Right lobe of liver (tissue), 6 donors: ENCODE measurements around the gene UFD1. TPM values are rescaled to one million over a fixed set of nuclear protein-coding genes. Genes with fewer than 3 reads are reported as not detected.

ENCODE experiments used
- ATAC-seq, 4 donors: fragments of 200-7000 bp; cut with Tn5 transposase; one replicate each; pipeline ENCODE4 v1.9.1; 2020; ENCODE audit warnings: mild to moderate bottlenecking in 4 of 4, moderate library complexity in 4 of 4
- DNase-seq, 3 donors: peaks; one replicate each; pipeline ENCODE4 v3.0.0-alpha.2; 2020
- H3K27ac ChIP-seq, 3 donors: fragments of 200-600 bp; one replicate each; pipeline ENCODE4 v1.8.0; 2022
- H3K27me3 ChIP-seq, 2 donors: fragments of 200-600 bp; one replicate each; pipeline ENCODE4 v1.8.0; 2022
- H3K36me3 ChIP-seq, 4 donors: fragments of 200-600 bp; sonication (generic) in 1 of 4; one replicate each; pipeline versions ENCODE4 v1.5.1 to v1.8.0; 2017 to 2022; ENCODE audit warnings: control low read depth in 1 of 4
- H3K4me1 ChIP-seq, 4 donors: fragments of 200-600 bp; sonication (generic) in 1 of 4; one replicate each; pipeline versions ENCODE4 v1.5.1 to v1.8.0; 2017 to 2022; ENCODE audit warnings: control low read depth in 1 of 4
- H3K4me3 ChIP-seq, 3 donors: fragments of 200-600 bp; one replicate each; pipeline ENCODE4 v1.8.0; 2022
- H3K9me3 ChIP-seq, 4 donors: fragments of 200-600 bp; sonication (generic) in 1 of 4; one replicate each; pipeline versions ENCODE4 v1.5.1 to v1.8.0; 2017 to 2022; ENCODE audit warnings: control low read depth in 1 of 4
- POLR2A ChIP-seq: fragments of 450-650 bp; IDR thresholded peaks from one replicate; pipeline ENCODE4 v1.6.1; 2017; ENCODE audit warnings: antibody characterized with exemption, mild to moderate bottlenecking
- WGBS: methylation state at CpG from one replicate; pipeline ENCODE4 v1.1.6; 2018; ENCODE audit warnings: low coverage, low lambda C conversion rate; ENCODE audit not compliant: insufficient coverage; ENCODE audit errors: missing lambda C conversion rate; 5-methylcytosine and 5-hydroxymethylcytosine counted together
- intact Hi-C, 2 donors: fragments of 100-400 bp; cut with DNase I; formaldehyde crosslinking; loops; one replicate each; pipeline versions ENCODE4 v1.11.2 to v1.14.1; 2022
- total RNA-seq, 6 experiments: library from RNA; depleted of rRNA in 2 of 6; stranded (reverse); fragments of >200 nt in 2 of 6; fragmentation: NEBNext Ultra II Directional in 3 of 6; extraction: Animal tissue kit (Norgen Biotek cat#: 25700) in 3 of 6; gene quantifications; one replicate each; pipeline versions ENCODE4 v1.1.0 to v1.2.4, GENCODE V29; 2016 to 2023
- TF ChIP-seq, protein P1 (sequence below), 4 donors: fragments of 200-600 bp in 3 of 4; fragments of 450-650 bp in 1 of 4; IDR thresholded peaks; one replicate each; pipeline versions ENCODE4 v1.5.1 to v1.8.0; 2016 to 2022; ENCODE audit warnings: antibody characterized with exemption in 4 of 4, mild to moderate bottlenecking in 2 of 4
- donor health status: DM: no; HTN: yes; CAD: no.
- donor health status: DM: no; HTN: no; CAD: no.
- donor health status: DM: no; HTN: no; CAD: no.
- donor health status: DM: no; HTN: yes; CAD: no.
- donor health status: DM: no; HTN: yes; CAD: no.

Gene UFD1
- total RNA-seq, 6 experiments from 2014 or later: 26.8 to 43.7 (median 32.1) TPM

DNA sequence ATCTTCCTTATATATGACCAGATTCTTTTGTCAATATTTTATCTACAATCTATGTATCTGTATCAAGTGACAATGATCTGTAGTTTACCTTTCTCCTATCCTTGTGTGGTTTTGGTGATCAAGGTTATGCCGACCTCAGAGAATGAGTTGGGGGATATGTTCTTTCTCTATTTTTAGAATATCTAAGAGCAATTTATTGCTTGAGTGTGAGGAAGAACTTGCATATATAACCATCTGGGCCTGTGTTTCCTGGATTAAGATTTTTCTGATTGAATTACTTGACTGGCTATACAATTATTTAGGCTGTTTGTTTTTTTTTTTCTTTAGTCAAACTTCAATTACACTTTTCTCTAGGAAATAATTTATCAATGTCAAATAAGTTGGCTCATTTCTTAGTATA, 17.5 kb downstream of the UFD1 start:
- Histone ChIP-seq H3K4me3 (no peak overlapping the region), H3K4me1 (no peaks in the 10 kb centered on the region), H3K27me3 (no peaks in the 10 kb centered on the region), H3K36me3 (peaks cover 0 to 60% (median 31%) of the 10 kb centered on the region in 4 donors), H3K27ac (no peak overlapping the region), H3K9me3 (no peaks in the 10 kb centered on the region)
- intact Hi-C loops: no loop called here
- ATAC-seq: no peak
- 100% methylated on average over 1 of the region's 1 CpG for WGBS
- no peak for DNase-seq
- TF ChIP-seq, protein P1, sequence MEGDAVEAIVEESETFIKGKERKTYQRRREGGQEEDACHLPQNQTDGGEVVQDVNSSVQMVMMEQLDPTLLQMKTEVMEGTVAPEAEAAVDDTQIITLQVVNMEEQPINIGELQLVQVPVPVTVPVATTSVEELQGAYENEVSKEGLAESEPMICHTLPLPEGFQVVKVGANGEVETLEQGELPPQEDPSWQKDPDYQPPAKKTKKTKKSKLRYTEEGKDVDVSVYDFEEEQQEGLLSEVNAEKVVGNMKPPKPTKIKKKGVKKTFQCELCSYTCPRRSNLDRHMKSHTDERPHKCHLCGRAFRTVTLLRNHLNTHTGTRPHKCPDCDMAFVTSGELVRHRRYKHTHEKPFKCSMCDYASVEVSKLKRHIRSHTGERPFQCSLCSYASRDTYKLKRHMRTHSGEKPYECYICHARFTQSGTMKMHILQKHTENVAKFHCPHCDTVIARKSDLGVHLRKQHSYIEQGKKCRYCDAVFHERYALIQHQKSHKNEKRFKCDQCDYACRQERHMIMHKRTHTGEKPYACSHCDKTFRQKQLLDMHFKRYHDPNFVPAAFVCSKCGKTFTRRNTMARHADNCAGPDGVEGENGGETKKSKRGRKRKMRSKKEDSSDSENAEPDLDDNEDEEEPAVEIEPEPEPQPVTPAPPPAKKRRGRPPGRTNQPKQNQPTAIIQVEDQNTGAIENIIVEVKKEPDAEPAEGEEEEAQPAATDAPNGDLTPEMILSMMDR (IDR thresholded peaks at IDR 0.05): no peak
- no peak for TF ChIP-seq POLR2A

DNA sequence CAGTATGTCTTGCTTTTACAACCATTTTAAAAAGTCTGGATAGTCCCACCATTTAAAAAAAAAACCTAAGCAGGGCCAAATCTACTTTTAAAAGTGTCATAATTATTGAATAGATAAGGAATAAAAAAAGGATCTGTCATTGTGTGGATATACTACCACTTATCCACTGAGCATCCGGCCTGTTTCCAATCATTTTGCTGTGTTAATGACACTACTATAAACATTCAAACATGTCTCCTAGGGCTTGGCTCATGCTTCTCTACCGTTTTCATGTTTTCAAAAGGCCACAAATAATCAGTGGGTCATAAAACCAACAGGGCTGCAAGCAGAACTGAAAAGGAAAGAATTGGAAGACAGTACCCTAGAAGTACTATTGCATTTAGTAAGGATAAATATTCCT, 19.0 kb downstream of the UFD1 start:
- no peak for TF ChIP-seq POLR2A
- TF ChIP-seq, protein P1 (IDR thresholded peaks at IDR 0.05): no peak
- H3K4me1 ChIP-seq: no peaks in the 10 kb centered on the region
- no peaks in the 10 kb centered on the region for H3K9me3 ChIP-seq
- no peak overlapping the region for H3K27ac ChIP-seq
- H3K4me3 ChIP-seq: no peak overlapping the region
- intact Hi-C loops: no loop called here
- no peak for ATAC-seq
- no peaks in the 10 kb centered on the region for H3K27me3 ChIP-seq
- WGBS: 77% methylated on average over 2 of the region's 2 CpGs
- H3K36me3 ChIP-seq: peaks cover 5 to 60% (median 28%) of the 10 kb centered on the region in 4 donors
- no peak for DNase-seq

DNA sequence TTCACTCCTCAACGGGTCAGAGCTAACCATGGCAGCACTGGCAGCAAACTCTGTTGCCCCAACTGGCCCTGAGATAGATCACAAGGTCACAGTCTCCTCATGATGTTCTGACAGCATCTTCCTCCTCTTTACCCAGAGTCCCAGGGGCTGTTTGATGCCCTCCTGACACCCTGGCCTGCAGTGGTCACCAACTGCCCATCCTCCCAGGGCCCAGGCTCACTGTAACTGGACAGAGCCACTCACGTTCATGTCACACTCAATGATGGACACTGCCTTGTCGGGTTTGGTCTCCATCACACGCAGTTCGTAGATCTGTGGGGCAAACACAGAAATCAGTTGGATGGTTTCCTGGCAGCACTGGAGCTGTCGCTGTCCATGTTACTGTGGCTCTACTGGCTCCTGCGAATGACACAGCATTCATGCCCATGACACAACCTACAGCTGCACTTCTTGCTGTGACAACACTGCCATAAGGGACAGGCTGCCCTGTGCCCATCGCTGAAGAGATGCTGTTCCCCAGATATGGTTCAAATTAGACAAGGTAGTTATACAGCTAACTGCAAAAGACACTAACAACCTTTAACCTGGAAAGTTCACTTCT, 21.1 kb downstream of the UFD1 start:
- intact Hi-C loops: no loop called here
- no peak for ATAC-seq

DNA sequence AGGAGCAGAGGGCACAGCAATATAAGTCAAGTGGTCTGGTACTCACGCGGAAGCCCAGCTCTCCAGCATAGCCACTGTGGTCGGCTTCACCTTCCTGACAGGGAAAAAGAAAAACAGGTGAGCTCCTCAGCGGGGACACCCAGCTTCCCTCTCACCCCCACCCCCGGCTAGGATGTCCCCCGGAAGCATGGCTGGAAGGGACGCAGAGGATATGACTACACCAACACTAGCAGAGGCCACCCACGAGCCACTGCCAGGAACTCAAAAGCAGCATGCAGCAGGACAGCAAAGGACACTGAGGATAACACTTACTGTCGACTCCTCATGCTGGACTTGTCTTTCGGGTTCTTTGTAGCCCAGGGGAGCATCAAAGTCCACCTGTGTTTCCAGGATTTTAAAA, 22.5 kb downstream of the UFD1 start:
- H3K4me3 ChIP-seq: no peak overlapping the region
- H3K27ac ChIP-seq: no peak overlapping the region
- TF ChIP-seq, protein P1 (IDR thresholded peaks at IDR 0.05): no peak
- TF ChIP-seq POLR2A: no peak
- peaks cover 4 to 68% (median 24%) of the 10 kb centered on the region in 4 donors for H3K36me3 ChIP-seq
- intact Hi-C loops: no loop called here
- 98% methylated on average over 6 of the region's 10 CpGs for WGBS
- no peaks in the 10 kb centered on the region for H3K27me3 ChIP-seq
- DNase-seq (no peak), ATAC-seq (no peak)
- no peaks in the 10 kb centered on the region for H3K9me3 ChIP-seq
- H3K4me1 ChIP-seq: no peaks in the 10 kb centered on the region

More for the DNA sequence above, 21.1 kb downstream of the UFD1 start:
- no peaks in the 10 kb centered on the region for H3K9me3 ChIP-seq
- H3K27me3 ChIP-seq: no peaks in the 10 kb centered on the region
- no peak overlapping the region for H3K27ac ChIP-seq
- 96% methylated on average over 3 of the region's 8 CpGs for WGBS
- DNase-seq: no peak
- no peak for TF ChIP-seq POLR2A
- TF ChIP-seq, protein P1 (IDR thresholded peaks at IDR 0.05): no peak
- H3K36me3 ChIP-seq: peaks cover 5 to 60% (median 23%) of the 10 kb centered on the region in 4 donors
- no peak overlapping the region for H3K4me3 ChIP-seq
- no peaks in the 10 kb centered on the region for H3K4me1 ChIP-seq
